HEK293 (cell line): Measurements from ENCODE around the gene FOXP1.
"Not testable (repeated sequence)": the region's sequence is repeated elsewhere in the genome, so short reads cannot be mapped to it uniquely, and the experiment has no call there.

ENCODE experiments used
- PBX3 ChIP-seq: sonication (generic); formaldehyde crosslinking; IDR thresholded peaks from 2 replicates; pipeline ENCODE4 v1.8.1; 2022; ENCODE audit warnings: mild to moderate bottlenecking, moderate library complexity, missing genetic modification reagents
- TF ChIP-seq, protein P1 (sequence below): fragments of 450-650 bp; formaldehyde crosslinking; IDR thresholded peaks from 2 replicates; pipeline ENCODE4 v1.5.1; 2016; ENCODE audit warnings: missing biosample characterization, missing genetic modification characterization
- TF ChIP-seq, protein P2 (sequence below): fragments of 450-650 bp; formaldehyde crosslinking; IDR thresholded peaks from 2 replicates; pipeline ENCODE4 v1.5.1; 2017; ENCODE audit warnings: missing biosample characterization, missing genetic modification characterization

GRCh38 chr3:71526448-71526847 is 57.1 kb downstream of the FOXP1 start:
- TF ChIP-seq, protein P1, sequence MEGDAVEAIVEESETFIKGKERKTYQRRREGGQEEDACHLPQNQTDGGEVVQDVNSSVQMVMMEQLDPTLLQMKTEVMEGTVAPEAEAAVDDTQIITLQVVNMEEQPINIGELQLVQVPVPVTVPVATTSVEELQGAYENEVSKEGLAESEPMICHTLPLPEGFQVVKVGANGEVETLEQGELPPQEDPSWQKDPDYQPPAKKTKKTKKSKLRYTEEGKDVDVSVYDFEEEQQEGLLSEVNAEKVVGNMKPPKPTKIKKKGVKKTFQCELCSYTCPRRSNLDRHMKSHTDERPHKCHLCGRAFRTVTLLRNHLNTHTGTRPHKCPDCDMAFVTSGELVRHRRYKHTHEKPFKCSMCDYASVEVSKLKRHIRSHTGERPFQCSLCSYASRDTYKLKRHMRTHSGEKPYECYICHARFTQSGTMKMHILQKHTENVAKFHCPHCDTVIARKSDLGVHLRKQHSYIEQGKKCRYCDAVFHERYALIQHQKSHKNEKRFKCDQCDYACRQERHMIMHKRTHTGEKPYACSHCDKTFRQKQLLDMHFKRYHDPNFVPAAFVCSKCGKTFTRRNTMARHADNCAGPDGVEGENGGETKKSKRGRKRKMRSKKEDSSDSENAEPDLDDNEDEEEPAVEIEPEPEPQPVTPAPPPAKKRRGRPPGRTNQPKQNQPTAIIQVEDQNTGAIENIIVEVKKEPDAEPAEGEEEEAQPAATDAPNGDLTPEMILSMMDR (tag by site-specific recombination): not testable (repeated sequence)
- TF ChIP-seq, protein P2, sequence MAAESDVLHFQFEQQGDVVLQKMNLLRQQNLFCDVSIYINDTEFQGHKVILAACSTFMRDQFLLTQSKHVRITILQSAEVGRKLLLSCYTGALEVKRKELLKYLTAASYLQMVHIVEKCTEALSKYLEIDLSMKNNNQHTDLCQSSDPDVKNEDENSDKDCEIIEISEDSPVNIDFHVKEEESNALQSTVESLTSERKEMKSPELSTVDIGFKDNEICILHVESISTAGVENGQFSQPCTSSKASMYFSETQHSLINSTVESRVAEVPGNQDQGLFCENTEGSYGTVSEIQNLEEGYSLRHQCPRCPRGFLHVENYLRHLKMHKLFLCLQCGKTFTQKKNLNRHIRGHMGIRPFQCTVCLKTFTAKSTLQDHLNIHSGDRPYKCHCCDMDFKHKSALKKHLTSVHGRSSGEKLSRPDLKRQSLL (tag by site-specific recombination): not testable (repeated sequence)
- TF ChIP-seq PBX3 (CRISPR knock-in tag): not testable (repeated sequence)
